Germinal center (tissue), 1 donor: ENCODE measurements around the gene BSG.

Experiments used
- DNase-seq: peaks from one replicate; pipeline ENCODE4 v3.0.0; 2012; ENCODE audit warnings: mixed read lengths, low spot score

The BSG gene

GRCh38 chr19:540867-541637 lies 31.3 kb upstream of the BSG start:
- DNase-seq = no peak

GRCh38 chr19:541699-542098 lies 30.7 kb upstream of the BSG start:
- no peak for DNase-seq

GRCh38 chr19:542173-542866 lies 30.1 kb upstream of the BSG start:
- DNase-seq = no peak

GRCh38 chr19:543910-544608 lies 28.3 kb upstream of the BSG start, which contains the start of gene GZMM:
Gene GZMM, plus strand, starts transcription at chr19:544053. Its CDS starts 19 bp downstream, at chr19:544072.
- no peak for DNase-seq

- DNase-seq = no peak
Observed at GRCh38 chr19:547117-547516, 25.3 kb upstream of the BSG start.

DNA sequence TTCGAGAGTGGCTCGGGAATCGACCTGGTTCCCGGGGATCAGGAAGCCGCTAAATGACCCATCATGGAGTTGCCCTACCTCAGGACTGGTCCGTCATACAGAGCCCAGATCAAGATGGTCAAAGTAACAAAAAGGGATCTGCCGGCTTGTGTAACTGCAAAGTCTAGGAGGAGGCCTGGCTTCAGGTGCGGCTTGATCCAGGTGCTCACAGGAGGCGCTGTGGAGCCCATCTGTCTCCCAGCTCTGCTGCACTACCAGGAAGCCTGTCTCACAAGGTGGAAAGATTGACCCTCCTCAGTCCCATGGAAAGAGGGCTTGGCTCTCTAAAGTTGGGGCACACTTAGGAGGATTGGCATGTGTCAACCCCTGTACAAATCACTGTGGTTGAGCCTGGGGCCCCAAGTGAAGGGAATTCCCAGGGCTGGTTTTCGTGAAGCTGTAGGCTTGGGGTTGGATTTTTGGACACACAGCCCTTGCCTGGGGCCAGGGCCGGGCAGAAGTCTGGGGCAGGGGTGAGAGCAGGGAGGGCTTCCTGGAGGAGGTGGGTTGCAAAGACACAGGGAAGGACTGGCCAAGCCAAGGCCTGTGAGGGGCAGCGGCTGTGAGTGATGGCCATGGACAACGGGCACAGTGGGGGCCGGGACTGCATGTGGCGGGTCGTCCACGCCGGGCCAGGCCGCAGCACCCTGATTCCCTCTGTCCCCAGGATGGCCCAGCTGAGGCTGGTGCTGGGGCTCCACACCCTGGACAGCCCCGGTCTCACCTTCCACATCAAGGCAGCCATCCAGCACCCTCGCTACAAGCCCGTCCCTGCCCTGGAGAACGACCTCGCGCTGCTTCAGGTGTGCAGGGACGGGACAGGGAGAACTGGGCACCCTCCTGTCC lies 24.3 kb upstream of the BSG start:
- no peak for DNase-seq

GRCh38 chr19:548886-549830 lies 23.2 kb upstream of the BSG start:
- no peak for DNase-seq

GRCh38 chr19:554817-555216 lies 17.6 kb upstream of the BSG start:
- no peak for DNase-seq

DNA sequence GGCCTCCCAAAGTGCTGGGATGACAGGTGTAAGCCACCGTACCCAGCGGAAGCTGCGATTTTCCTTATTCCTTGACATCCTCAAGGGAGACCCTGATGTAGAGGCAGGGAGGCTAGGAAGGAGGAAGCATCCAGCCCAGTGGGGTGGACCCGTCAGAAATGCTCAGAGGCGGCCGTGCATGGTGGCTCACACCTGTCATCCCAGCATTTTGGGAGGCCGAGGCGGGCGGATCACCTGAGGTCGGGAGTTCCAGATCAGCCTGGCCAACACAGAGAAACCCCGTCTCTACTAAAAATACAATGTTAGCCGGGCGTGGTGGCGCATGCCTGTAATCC lies 17.0 kb upstream of the BSG start:
- DNase-seq = no peak

GRCh38 chr19:556611-557382 lies 15.6 kb upstream of the BSG start:
- DNase-seq = no peak

- DNase-seq = no peak
Observed at GRCh38 chr19:558770-559439, 13.5 kb upstream of the BSG start.

- no peak for DNase-seq
Observed at GRCh38 chr19:560121-560520, 12.3 kb upstream of the BSG start.

DNA sequence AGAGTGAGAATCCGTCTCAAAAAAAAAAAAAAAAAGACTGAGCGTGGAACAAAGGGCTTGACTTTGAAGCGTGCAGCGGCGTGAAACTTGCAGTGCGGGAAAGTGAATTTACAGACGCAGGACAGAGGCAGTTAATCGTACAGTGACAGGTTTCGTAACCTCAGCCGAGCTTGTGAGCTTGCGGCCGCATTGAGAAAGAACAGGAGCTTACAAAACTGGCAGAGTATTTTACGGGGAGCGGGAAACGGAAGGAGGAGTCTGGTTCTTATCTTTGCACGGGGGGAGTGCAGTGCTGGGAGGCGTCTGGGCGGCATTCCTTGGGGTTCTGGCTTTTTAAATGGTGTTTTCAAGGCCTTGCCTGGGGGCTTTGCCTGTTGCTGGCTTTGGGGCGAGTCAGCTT lies 6.0 kb upstream of the BSG start:
- DNase-seq = no peak

DNA sequence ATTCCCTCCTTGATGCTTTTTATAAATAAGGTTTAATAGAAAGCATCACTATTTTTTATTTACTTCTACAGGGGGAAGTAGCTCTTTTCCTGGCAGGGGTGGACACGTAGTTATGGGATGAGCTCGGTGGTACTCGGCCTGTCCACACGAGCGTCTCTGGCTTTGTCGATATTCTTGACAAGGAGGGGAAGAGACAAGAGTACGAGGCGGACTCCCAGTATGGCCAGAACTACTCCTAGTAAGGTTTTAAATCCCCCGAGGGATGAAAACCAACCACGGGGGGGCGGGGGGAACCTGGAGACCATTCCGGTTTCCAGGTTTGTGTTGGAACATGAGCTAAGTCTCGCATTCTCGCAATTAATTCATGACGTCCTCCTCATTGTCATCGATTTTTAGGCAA lies 5.6 kb upstream of the BSG start:
- DNase-seq = no peak

- DNase-seq = no peak
Observed at GRCh38 chr19:567296-567900, 5.0 kb upstream of the BSG start.

DNA sequence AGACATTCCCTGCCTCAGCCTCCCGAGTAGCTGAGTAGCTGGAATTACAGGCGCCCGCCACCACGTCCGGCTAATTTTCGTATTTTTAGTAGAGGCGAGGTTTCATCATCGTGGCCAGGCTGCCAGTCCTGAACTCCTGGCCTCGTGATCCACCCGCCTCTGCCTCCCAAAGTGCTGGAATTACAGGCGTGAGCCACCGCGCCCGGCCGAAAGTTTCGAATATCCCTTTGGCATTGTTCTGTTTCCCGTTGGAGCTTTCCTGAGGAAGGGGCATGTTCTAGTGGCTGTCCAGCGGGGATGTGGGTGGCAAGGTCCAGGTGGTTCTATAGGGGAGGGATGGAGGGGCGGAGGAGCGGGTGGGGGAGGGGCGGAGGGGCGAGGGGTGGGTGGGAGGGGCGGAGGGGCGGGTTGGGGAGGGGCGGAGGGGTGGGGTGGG lies 2.1 kb upstream of the BSG start:
- DNase-seq = peak; percentile 32

DNA sequence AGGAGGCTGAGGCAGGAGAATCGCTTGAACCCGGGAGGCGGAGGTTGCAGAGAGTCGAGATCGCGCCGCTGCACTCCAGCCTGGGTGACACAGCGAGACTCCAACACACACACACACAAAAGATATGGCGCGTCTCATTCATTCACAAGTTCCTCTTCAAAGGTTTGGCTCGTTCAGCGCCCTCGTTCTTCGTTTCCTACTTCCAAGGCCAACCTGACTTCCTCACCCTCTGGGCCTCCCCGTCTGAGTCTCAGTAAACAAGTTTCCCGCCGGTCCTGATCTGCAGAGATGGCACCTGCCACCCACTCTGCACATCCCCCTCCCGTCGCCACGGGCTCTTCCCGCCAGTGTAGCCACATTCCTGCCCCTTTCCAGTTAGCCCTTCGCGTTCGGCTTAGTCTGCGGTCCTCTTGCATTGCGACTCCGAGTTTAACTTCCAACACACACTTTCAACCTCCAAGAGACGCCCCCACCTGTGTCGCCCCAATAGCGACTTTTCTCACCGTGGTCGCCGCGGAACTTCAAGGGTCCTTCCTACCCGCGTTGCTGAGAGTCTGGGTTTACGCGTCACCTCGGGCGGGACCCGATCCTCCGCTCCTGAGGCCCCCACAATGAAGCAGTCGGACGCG lies 1.3 kb upstream of the BSG start:
- peak; percentile 59 for DNase-seq

DNA sequence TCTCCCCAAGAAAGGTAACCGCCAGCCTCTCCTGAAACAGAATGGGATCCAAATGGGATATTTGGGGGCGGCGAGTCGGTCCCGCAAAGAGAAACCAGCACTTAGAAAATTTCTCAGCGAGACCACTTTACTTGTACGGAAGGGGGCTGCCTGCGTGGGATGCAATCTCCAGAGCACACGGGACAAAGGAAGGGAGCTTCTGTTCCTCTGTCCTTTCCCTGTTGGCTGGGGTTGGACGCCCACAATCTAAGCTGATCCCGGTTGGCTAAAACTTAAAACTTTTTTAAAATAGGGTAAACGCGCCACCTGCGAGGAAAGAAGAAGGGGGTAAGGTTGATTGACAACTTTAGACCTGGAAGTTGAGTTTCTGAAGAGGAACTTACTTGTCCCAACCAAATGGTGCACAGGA lies 826 bp upstream of the BSG start:
- peak; percentile 56 for DNase-seq
